H1 (cell line): ENCODE measurements around the gene CFAP157. TPM values are rescaled to one million over a fixed set of nuclear protein-coding genes. Genes with fewer than 3 reads are reported as not detected.

Source experiments
- KDM4A ChIP-seq: IDR thresholded peaks from one replicate; pipeline ENCODE4 v1.7.1; 2012; ENCODE audit warnings: low read depth, mild to moderate bottlenecking, moderate library complexity, low read length, inconsistent platforms; ENCODE audit not compliant: severe bottlenecking
- MAX ChIP-seq: IDR thresholded peaks from 2 replicates; pipeline ENCODE4 v1.6.1; 2012; ENCODE audit warnings: inconsistent platforms
- TBP ChIP-seq: IDR thresholded peaks from 2 replicates; pipeline ENCODE4 v1.6.1; 2011; ENCODE audit warnings: low read depth, low read length, improper control_type of control experiment
- USF2 ChIP-seq: IDR thresholded peaks from 2 replicates; pipeline ENCODE4 v1.6.1; 2011; ENCODE audit warnings: low read length, improper control_type of control experiment
- polyA plus RNA-seq, 7 experiments: library from polyadenylated mRNA; depleted of rRNA in 3 of 7; stranded (reverse) in 5 of 7; unstranded in 2 of 7; fragments of >200 nt in 5 of 7; fragments of 200-250 nt in 2 of 7; gene quantifications; 1 replicate in 5 of 7; 2 replicates in 1 of 7; 4 replicates in 1 of 7; pipeline versions ENCODE4 v1.2.1 to v1.2.3, GENCODE V29; 2011 to 2013; ENCODE audit warnings: missing spikeins in 2 of 7, mixed read lengths in 2 of 7
- total RNA-seq: library from RNA; stranded (reverse); fragmentation: NEBNext Ultra II Directional; extraction: Animal tissue kit (Norgen Biotek cat#: 25700); gene quantifications from 2 replicates; pipeline ENCODE4 v1.2.1, GENCODE V29; 2021

Gene CFAP157
- total and polyA plus RNA-seq, 2 of the 8 experiments (the other 6 are each of a cell fraction or from before 2014, with no cell fraction given) = not detected

- TF ChIP-seq USF2 (no peak), MAX (no peak), KDM4A (no peak), TBP (no peak)
Measured at GRCh38 chr9:127714020-127714750, 7.4 kb downstream of the CFAP157 start (continued).
